A673 (cell line): ENCODE measurements around the gene SENP6. TPM values are rescaled to one million over a fixed set of nuclear protein-coding genes. Genes with fewer than 3 reads are reported as not detected.
"Not testable (repeated sequence)": the region's sequence is repeated elsewhere in the genome, so short reads cannot be mapped to it uniquely, and the experiment has no call there.

ENCODE experiments used
- BruUV-seq: library from RNA; stranded (reverse); fragments of 400-500 nt; replicated peaks from 2 replicates; lab custom pipeline; 2021; lab: Mats Ljungman, UMichigan
- CTCF ChIA-PET: fragments of 300-600 bp; sonication (Branson Sonifier 250); formaldehyde crosslinking; loops from one replicate; lab custom pipeline; 2022; ENCODE audit warnings: antibody characterized with exemption; lab: Charles Lee
- POLR2A ChIA-PET: fragments of 300-600 bp; sonication (Branson Sonifier 250); formaldehyde crosslinking; loops from one replicate; lab custom pipeline; 2022; ENCODE audit warnings: antibody characterized with exemption; ENCODE audit not compliant: low non-redundant PET; lab: Charles Lee
- DNase-seq: peaks from one replicate; pipeline ENCODE4 v3.0.0-alpha.2; 2015; ENCODE audit warnings: low spot score
- H3K27ac ChIP-seq: fragments of 200-600 bp; sonication (generic); 2 replicates; pipeline ENCODE4 v1.5.1; 2016; ENCODE audit warnings: mixed run types, low read depth, mild to moderate bottlenecking, mixed read lengths, antibody characterized with exemption, low read length; ENCODE audit not compliant: poor library complexity, severe bottlenecking
- H3K27me3 ChIP-seq: fragments of 200-600 bp; sonication (generic); replicated peaks from 2 replicates; pipeline ENCODE4 v1.6.1; 2017; ENCODE audit warnings: mixed run types, low read depth, mild to moderate bottlenecking, mixed read lengths, antibody characterized with exemption, low read length; ENCODE audit not compliant: insufficient read depth, poor library complexity
- H3K36me3 ChIP-seq: fragments of 200-600 bp; sonication (generic); 2 replicates; pipeline ENCODE4 v1.6.1; 2016; ENCODE audit warnings: mixed run types, mild to moderate bottlenecking, mixed read lengths, antibody characterized with exemption, low read length; ENCODE audit not compliant: insufficient read depth, poor library complexity, severe bottlenecking
- H3K4me1 ChIP-seq: fragments of 200-600 bp; sonication (generic); 2 replicates; pipeline ENCODE4 v1.6.1; 2017; ENCODE audit warnings: mixed run types, mild to moderate bottlenecking, mixed read lengths, antibody characterized with exemption, low read length; ENCODE audit not compliant: insufficient read depth, poor library complexity, severe bottlenecking
- H3K4me3 ChIP-seq: fragments of 200-600 bp; sonication (generic); 2 replicates; pipeline ENCODE4 v1.5.1; 2016; ENCODE audit warnings: low read depth, mixed run types, mild to moderate bottlenecking, mixed read lengths, low read length; ENCODE audit not compliant: poor library complexity, severe bottlenecking
- H3K9me3 ChIP-seq: fragments of 200-600 bp; sonication (generic); 2 replicates; pipeline ENCODE4 v1.6.1; 2016; ENCODE audit warnings: mixed run types, low read depth, mild to moderate bottlenecking, mixed read lengths, antibody characterized with exemption, low read length; ENCODE audit not compliant: poor library complexity, severe bottlenecking
- CTCF ChIP-seq: fragments of 300-800, 200-600 bp; sonication (generic); conservative IDR thresholded peaks from 2 replicates; pipeline ENCODE4 v1.5.1; 2017; ENCODE audit warnings: low read depth, mild to moderate bottlenecking, antibody characterized with exemption, low read length, moderate library complexity, mixed read lengths
- EZH2 ChIP-seq: fragments of 200-600 bp; sonication (generic); IDR thresholded peaks from 2 replicates; pipeline ENCODE4 v1.6.1; 2017; ENCODE audit warnings: borderline replicate concordance, low read depth, mild to moderate bottlenecking, mixed read lengths, antibody characterized with exemption, low read length; ENCODE audit not compliant: poor library complexity, severe bottlenecking
- intact Hi-C: fragments of 100-400 bp; cut with micrococcal nuclease; formaldehyde crosslinking; loops from one replicate; pipeline ENCODE4 v1.10.0; 2022; ENCODE audit not compliant: unreplicated experiment
- total RNA-seq: library from RNA; stranded (reverse); gene quantifications from 2 replicates; pipeline ENCODE4 v1.2.3, GENCODE V29; 2021

SENP6 gene
- total RNA-seq, 1 experiment from 2014 or later: 92.7 TPM

GRCh38 chr6:75626561-75626960 is 24.9 kb downstream of the SENP6 start:
- TF ChIP-seq EZH2 (no peak), CTCF (no peak)
- peaks cover 7% of the 10 kb centered on the region for H3K4me1 ChIP-seq
- no TSS peak for BruUV-seq
- H3K36me3 ChIP-seq: peaks cover 25% of the 10 kb centered on the region
- CTCF ChIA-PET: no interaction called here
- intact Hi-C loops: no loop called here
- H3K27ac ChIP-seq: no peak overlapping the region
- DNase-seq: no peak
- H3K9me3 ChIP-seq: no peaks in the 10 kb centered on the region
- H3K4me3 ChIP-seq: no peak overlapping the region
- H3K27me3 ChIP-seq: no peaks in the 10 kb centered on the region
- POLR2A ChIA-PET: no interaction called here

- H3K4me3 ChIP-seq, H3K9me3 ChIP-seq, POLR2A ChIA-PET, CTCF ChIA-PET, H3K27ac ChIP-seq, intact Hi-C loops, BruUV-seq, DNase-seq, H3K27me3 ChIP-seq: not testable (repeated sequence)
- peaks cover 23% of the 10 kb centered on the region for H3K36me3 ChIP-seq
- H3K4me1 ChIP-seq: peaks cover 17% of the 10 kb centered on the region
These were observed 26.0 kb downstream of the SENP6 start for GRCh38 chr6:75627708-75628107.

GRCh38 chr6:75631859-75632635 is 30.4 kb downstream of the SENP6 start:
- intact Hi-C loops: no loop called here
- Histone ChIP-seq H3K27ac (peak overlapping the region; percentile 43), H3K4me3 (no peak overlapping the region), H3K36me3 (peaks cover 30% of the 10 kb centered on the region), H3K27me3 (no peaks in the 10 kb centered on the region), H3K9me3 (no peaks in the 10 kb centered on the region), H3K4me1 (peaks cover 17% of the 10 kb centered on the region)
- DNase-seq: no peak
- TF ChIP-seq EZH2 (no peak), CTCF (no peak)
- CTCF ChIA-PET: no interaction called here
- POLR2A ChIA-PET: no interaction called here
- BruUV-seq: no TSS peak

GRCh38 chr6:75633045-75633444 is 31.4 kb downstream of the SENP6 start:
- Histone ChIP-seq H3K27ac (peak overlapping the region; percentile 43), H3K9me3 (no peaks in the 10 kb centered on the region), H3K4me1 (peaks cover 17% of the 10 kb centered on the region), H3K27me3 (no peaks in the 10 kb centered on the region), H3K4me3 (no peak overlapping the region), H3K36me3 (peaks cover 32% of the 10 kb centered on the region)
- no TSS peak for BruUV-seq
- intact Hi-C loops: no loop called here
- ChIA-PET CTCF (no interaction called here), POLR2A (no interaction called here)
- no peak for TF ChIP-seq CTCF
- no peak for TF ChIP-seq EZH2
- no peak for DNase-seq
